Activated CD8-positive, alpha-beta T cell treated with anti-CD3 and anti-CD28 coated beads for 36 hours (primary cell): ENCODE results near the gene RBM47. TPM values are rescaled to one million over a fixed set of nuclear protein-coding genes. Genes with fewer than 3 reads are reported as not detected.

Source experiments
- ATAC-seq: fragments of 200-7000 bp; cut with Tn5 transposase; one replicate; pipeline ENCODE4 v1.10.0; 2021; ENCODE audit warnings: mild to moderate bottlenecking, moderate library complexity
- CTCF ChIA-PET: fragments of 350-600 bp; sonication (Branson Sonifier 250); formaldehyde crosslinking; loops from one replicate; lab custom pipeline; 2021; ENCODE audit warnings: antibody characterized with exemption; lab: Charles Lee
- POLR2A ChIA-PET: fragments of 350-600 bp; sonication (Branson Sonifier 250); formaldehyde crosslinking; loops from one replicate; lab custom pipeline; 2021; ENCODE audit warnings: antibody characterized with exemption; lab: Charles Lee
- DNase-seq: peaks from one replicate; pipeline ENCODE4 v3.0.0-alpha.2; 2020
- H3K27ac Mint-ChIP-seq: one replicate; pipeline ENCODE4 v1.8.0; 2021; ENCODE audit warnings: mild to moderate bottlenecking, mixed read lengths
- H3K27me3 Mint-ChIP-seq: one replicate; pipeline ENCODE4 v1.8.0; 2021; ENCODE audit warnings: mixed read lengths
- H3K36me3 Mint-ChIP-seq: one replicate; pipeline ENCODE4 v1.8.0; 2021; ENCODE audit warnings: low read depth, mixed read lengths
- H3K4me1 Mint-ChIP-seq: one replicate; pipeline ENCODE4 v1.8.0; 2021; ENCODE audit warnings: low read depth, mixed read lengths
- H3K4me3 Mint-ChIP-seq: one replicate; pipeline ENCODE4 v1.8.0; 2021; ENCODE audit warnings: mild to moderate bottlenecking, moderate library complexity, mixed read lengths
- H3K9me3 Mint-ChIP-seq: one replicate; pipeline ENCODE4 v1.8.0; 2021; ENCODE audit warnings: mixed read lengths
- CTCF ChIP-seq: fragments of 200-600 bp; IDR thresholded peaks from one replicate; pipeline ENCODE4 v1.8.0; 2022; ENCODE audit warnings: antibody characterized with exemption, mild to moderate bottlenecking
- intact Hi-C: fragments of 100-400 bp; cut with micrococcal nuclease; formaldehyde crosslinking; loops from one replicate; pipeline ENCODE4 v1.10.0; 2022
- total RNA-seq, 2 experiments: library from RNA; stranded (reverse); gene quantifications; one replicate each; pipeline ENCODE4 v1.2.3, GENCODE V29; 2021

RBM47 gene
- total RNA-seq, 2 experiments from 2014 or later = 0.13 to 0.74 TPM

GRCh38 chr4:40480291-40480690, 149.4 kb downstream of the RBM47 start:
- Mint-ChIP-seq H3K9me3 (no peaks in the 10 kb centered on the region), H3K4me3 (no peak overlapping the region), H3K27ac (no peak overlapping the region), H3K36me3 (no peaks in the 10 kb centered on the region), H3K27me3 (peaks cover 6% of the 10 kb centered on the region), H3K4me1 (no peaks in the 10 kb centered on the region)
- intact Hi-C loops = no loop called here
- DNase-seq = no peak
- ChIA-PET CTCF (interaction anchor here (0.6 kb wide), 1 partner anchor 441 kb away, joined by 4 read pairs; no protein-coding TSS in a partner anchor), POLR2A (interaction anchor here (0.7 kb wide), 1 partner anchor 16 kb away, joined by 3 read pairs; no protein-coding TSS in a partner anchor)
- no peak for TF ChIP-seq CTCF
- ATAC-seq = no peak

- H3K27me3 Mint-ChIP-seq = peaks cover 6% of the 10 kb centered on the region
- intact Hi-C loops = no loop called here
- H3K4me3 Mint-ChIP-seq = no peak overlapping the region
- ChIA-PET CTCF (no interaction called here), POLR2A (no interaction called here)
- no peaks in the 10 kb centered on the region for H3K9me3 Mint-ChIP-seq
- DNase-seq = no peak
- no peak for ATAC-seq
- H3K27ac Mint-ChIP-seq = no peak overlapping the region
- no peak for TF ChIP-seq CTCF
- H3K4me1 Mint-ChIP-seq = no peaks in the 10 kb centered on the region
- no peaks in the 10 kb centered on the region for H3K36me3 Mint-ChIP-seq
These were observed 150.3 kb downstream of the RBM47 start for GRCh38 chr4:40479378-40479777.

GRCh38 chr4:40475609-40476008, 154.1 kb downstream of the RBM47 start:
- no peak overlapping the region for H3K4me3 Mint-ChIP-seq
- ChIA-PET CTCF (interaction anchor here (0.9 to 1.1 kb wide), 3 partner anchors 13 to 17 kb away, joined by 3 read pairs; no protein-coding TSS in a partner anchor), POLR2A (no interaction called here)
- no peak overlapping the region for H3K27ac Mint-ChIP-seq
- H3K36me3 Mint-ChIP-seq = no peaks in the 10 kb centered on the region
- no peak for TF ChIP-seq CTCF
- ATAC-seq (no peak), DNase-seq (no peak)
- H3K4me1 Mint-ChIP-seq = no peaks in the 10 kb centered on the region
- no peaks in the 10 kb centered on the region for H3K27me3 Mint-ChIP-seq
- no peaks in the 10 kb centered on the region for H3K9me3 Mint-ChIP-seq
- intact Hi-C loops = no loop called here

DNA sequence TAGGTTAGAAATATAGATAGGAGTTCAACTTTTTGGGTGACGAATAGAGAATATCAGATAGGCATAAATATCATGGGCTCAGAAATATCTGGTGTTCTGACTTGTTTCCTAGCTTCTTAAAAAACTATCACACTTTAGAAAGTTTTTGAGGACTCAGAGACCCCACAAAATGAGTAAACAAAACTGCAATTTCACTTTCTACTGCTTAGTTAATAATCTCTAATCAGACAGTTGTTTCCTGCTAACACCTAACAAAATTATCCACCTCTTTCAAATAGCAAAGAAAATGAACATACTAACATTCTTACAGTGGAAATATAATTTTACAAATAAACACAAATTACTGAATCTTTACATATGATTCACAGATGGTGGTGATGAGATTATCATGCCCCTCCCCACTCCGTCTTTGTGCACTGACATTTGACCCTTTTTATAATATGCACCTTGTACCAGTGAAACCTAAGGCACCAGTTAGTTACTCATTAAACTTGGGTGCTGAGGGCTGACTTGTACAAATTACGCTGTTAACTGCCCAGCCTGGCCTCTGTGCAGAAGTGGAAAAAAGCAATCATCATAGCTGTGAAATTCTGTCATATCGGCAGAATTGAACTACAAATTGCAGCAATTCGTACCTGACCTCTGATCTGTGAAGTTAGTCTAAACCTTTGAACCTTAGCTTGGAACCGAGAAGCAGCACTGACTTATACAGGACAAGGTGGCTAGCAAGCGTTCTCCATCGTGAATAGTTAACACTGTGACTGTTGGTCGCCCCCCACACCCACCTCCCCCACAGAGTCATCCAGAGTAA, 155.9 kb downstream of the RBM47 start:
- Mint-ChIP-seq H3K4me1 (no peaks in the 10 kb centered on the region), H3K9me3 (no peaks in the 10 kb centered on the region), H3K36me3 (no peaks in the 10 kb centered on the region), H3K27me3 (no peaks in the 10 kb centered on the region), H3K27ac (no peak overlapping the region), H3K4me3 (no peak overlapping the region)
- ChIA-PET CTCF (interaction anchor here (0.8 kb wide), 1 partner anchor 106 kb away, joined by 3 read pairs; no protein-coding TSS in a partner anchor), POLR2A (no interaction called here)
- intact Hi-C loops = no loop called here
- TF ChIP-seq CTCF = no peak
- DNase-seq (no peak), ATAC-seq (no peak)

GRCh38 chr4:40471923-40472322, 157.7 kb downstream of the RBM47 start:
- Mint-ChIP-seq H3K4me3 (no peak overlapping the region), H3K9me3 (no peaks in the 10 kb centered on the region), H3K4me1 (peaks cover 1% of the 10 kb centered on the region), H3K27me3 (no peaks in the 10 kb centered on the region), H3K36me3 (no peaks in the 10 kb centered on the region), H3K27ac (no peak overlapping the region)
- DNase-seq (no peak), ATAC-seq (no peak)
- intact Hi-C loops = no loop called here
- ChIA-PET POLR2A (no interaction called here), CTCF (interaction anchor here (0.9 kb wide), 1 partner anchor 21 kb away, joined by 3 read pairs; no protein-coding TSS in a partner anchor)
- no peak for TF ChIP-seq CTCF
